ENCODE measurements around the gene DAP. TPM values are rescaled to one million over a fixed set of nuclear protein-coding genes. Genes with fewer than 3 reads are reported as not detected.
"Not testable (repeated sequence)": the region's sequence is repeated elsewhere in the genome, so short reads cannot be mapped to it uniquely, and the experiment has no call there.

The DAP gene
- polyA plus RNA-seq, 12 donors = 39.2 to 84.9 (median 52.9) TPM; not detected in 1

DNA sequence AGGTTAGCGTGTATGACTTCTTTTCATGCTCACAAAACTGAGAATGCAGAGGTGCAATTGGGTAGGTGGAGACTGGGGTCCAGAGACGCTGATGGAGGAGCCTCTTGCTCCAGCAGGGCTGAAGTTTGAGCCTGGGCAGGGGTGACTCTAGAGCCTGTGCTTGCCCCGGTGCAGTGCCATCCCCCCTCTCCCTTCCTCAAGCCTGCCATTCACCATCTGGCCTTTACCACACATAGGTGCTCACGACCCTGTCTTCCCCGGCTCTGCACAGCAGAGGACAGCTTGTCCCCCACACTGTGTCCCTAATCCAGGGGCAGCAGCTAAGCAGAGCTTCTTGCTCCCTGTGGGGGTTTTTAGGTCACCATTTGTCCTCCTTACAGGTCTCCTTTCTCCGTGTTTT lies 86.5 kb downstream of the DAP start:
- no peak for DNase-seq

DNA sequence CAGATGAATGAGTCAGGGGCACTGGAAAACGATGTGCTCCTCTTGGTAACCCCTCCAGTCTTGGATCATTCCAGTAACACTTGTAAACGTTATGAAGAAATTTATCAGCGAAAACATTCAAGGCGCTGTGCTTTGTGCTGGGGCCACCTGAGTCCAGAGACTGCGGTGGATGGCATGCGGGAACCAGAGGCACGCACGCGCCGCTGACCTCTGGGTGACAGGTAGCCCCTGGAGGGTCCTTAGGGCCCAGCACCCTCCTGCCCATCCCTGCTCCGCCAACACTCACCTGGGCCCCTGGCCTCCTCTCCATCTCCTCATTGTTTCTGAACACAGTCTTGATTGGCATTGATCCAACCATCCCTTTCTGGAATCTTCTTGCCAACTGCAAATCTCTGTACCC lies 86.9 kb downstream of the DAP start:
- DNase-seq = no peak

DNA sequence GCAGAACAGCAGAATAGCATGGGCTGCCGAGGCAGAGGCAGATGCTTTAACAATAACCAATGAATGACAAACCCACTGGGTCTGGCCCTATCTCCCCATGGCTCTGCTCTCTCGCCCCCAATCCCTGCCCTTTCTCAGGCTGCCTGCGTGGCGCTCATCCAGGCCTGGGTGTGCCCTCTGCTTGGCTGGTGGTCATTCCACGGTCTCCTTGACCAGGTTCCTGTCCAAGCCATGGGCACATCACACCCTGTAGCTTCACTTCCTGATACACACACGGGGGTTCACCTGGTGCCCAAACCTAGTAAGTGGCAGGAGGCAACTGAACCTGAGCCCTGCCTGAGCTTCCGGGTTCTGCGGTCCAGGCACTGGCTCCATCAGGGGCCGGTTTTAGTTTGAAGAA lies 87.6 kb downstream of the DAP start:
- DNase-seq = no peak

DNA sequence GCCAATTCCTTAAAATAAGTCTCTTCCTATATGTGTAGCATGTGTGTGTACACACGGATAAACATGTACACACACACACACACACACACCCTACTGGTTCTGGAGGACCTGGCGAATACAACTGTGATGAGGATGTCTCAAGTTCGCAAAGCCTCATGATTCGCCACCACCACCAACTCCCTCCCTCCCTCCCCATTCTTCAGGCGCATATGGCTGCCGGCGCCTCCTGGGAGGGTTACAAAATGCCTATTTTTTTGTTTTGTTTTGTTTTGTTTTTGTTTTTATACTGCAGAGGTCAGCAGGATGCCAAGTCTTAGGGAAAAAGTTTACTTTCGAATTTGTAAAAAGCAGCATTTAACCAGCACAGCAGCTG lies 88.0 kb downstream of the DAP start:
- no peak for DNase-seq

DNA sequence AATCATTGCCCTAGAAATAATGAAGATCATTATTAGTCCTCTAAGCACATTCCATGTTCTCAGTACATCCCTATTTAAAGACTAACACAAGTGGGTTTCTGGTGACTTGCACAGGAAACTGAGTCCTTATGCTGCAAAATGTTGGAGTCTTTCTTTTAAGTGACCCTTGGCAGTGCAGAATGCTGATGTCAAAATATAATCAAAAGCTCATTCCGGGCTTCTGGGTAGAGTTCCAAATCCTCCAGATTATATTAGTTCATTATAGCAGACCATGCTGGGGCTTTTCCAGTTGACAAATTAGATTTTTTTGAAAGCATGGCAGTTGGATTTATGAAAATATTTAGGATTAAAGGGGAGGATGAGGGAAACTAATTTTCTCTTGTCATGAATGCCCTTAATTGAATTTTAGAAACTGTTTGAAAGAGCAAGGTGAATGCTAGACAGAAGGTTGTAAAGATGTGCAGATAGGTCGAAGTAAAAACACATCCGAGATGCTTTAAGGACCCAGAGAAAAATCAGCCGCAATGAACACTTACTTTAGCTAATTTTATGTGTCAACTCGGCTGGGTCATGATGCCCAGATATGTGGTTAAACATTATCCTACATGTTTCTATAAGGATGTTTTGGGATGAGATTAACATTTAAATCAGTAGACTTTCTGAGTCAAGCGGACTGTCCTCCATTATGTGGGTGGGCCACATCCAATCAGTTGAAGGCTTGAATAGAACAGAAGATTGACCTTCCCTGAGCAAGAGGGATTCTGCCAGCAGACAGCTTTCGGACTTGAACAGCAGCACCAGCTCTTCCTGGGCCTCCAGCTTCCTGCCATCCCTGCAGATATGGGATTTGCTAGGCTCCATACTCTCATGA lies 88.7 kb downstream of the DAP start:
- DNase-seq = no peak

DNA sequence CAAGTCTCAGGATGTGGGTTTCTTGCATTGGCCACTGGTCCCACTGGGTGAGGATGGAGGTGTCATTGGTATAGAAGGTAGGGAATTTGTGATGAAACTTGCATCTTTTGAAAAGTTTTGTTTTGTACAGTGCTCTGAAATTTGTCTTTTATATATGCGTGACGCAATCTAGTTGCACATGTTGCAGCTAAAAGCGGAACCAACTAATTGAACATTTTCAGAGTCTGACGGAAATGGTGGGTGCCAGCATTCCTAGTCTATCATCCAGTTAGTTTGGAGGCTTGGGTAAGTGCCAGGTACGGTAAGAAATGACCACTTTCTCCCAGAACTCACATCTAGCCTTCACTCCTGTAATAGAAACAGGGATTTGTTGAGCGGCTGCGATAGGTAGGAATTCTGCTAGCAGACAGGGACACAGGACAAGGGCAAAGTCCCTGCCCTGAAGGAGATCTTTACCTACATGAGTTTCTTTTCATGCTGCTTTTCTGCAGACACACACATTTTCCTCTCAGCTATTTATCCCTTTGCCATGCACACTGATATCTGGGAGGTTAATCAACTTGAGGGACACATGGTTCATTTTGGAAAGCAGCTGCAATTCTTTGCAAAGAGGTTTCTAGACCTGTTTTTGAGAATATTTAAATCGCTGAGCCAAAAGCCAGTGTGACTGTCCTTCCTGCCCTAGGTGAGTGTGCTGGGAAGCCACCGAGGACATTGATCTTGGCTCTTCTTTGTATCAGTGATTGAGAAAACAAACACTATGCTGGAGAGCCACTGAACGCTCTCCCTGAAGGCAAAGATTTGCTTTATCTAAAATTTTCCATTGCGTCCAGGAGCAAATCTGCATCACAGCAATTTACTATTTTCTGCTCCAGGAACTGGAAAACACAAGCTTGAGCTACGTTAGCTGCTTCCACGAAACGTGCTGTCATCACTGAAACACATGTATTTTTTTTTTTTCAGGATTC lies 89.7 kb downstream of the DAP start:
- DNase-seq = no peak

DNA sequence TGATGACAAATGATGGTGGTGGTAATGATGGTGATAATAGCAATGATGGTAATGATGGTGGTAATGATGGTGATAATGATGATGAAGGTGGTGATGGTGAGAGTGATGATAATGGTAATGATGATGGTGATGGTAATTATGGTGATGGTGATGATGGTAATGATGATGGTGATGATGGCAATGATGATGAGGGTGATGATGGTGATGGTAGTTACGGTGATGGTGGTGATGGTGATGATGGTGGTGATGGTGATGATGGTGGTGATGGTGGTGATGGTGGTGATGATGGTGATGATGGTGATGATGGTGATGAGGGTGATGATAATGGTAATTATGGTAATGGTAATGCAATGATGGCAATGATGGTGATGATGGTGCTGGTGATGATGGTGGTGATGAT lies 91.1 kb downstream of the DAP start:
- no peak for DNase-seq

DNA sequence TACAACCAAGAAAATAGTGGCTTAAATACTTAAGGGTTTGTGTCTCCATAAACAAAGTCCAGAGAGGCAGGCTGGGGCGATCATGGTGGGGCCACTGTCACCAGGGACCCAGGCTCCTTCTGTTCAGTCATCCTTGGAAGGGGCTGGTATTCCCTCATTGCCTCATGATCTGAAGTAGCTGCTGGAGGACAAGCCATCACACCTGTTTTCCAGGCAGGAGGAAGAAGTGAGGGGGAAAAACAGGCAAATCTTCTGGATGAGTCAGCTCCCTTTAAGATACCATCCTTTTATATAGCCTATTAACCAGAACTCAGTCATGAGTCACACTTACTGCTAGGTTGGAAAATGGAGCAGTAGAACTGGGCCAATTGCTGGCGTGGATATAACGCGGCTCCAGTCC lies 92.3 kb downstream of the DAP start:
- no peak for DNase-seq

DNA sequence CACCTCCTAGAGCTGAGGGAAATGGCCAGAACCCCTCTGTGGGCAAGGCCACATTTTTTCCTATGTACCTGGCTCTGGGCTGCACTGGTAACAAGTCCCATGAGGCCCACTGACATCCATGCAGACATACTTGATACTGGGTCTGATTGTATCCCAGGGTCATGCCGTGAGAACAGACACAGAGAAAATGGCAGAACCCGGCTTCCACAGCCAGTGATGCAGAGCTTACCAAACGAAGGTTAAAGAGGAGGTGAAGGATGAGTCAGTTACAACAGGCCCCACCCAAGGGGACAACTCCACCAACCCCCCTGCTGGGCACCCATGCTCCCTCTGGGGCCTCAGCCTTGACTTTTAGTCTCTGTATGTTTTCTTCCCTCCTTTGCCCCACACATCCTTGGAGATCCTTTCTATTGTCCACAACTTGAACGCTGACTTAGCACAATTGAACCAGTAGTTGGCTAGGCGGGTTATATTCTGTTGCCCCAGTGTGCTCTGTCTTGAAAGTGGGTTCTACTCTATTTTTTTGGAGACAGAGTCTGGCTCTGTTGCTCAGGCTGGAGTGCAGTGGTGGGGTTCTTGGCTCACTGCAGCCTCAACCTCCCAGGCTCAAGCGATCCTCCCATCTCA lies 93.5 kb downstream of the DAP start:
- DNase-seq = no peak

DNA sequence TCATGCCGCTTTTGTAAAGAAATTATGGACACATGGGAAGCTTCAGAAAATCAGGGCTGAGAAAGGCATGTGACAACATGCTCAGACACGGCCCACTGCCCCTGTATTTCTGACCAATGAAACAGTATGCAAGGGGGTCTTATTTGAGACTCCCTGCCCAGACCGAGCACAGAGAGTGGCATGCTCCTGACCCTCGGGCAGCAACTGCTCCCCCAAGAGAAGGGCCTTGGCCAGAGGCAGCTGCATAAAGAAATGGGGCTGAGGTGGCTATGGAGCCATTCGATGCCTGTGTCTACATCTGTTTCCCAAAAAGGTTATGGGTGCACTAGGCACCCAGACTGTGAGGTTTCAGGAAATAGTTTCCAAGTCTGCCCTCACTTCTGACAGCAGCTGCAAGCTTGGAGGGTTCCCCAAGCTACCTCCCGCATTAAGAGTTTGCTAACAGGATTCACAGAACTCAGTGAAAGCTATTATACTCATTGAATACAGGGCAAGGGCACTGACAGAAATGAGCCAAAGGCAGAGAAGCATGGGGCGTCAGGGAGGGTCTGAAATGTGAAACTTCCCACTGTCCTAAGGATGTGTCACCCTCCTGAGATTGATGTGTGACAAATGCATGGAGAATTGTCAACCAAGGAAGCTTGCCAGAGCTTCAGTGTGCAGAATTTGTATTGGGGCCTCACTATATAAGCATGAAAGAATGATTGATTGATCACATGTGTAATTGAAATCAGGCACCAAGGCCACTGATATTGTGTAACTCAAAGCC lies 94.3 kb downstream of the DAP start:
- DNase-seq = no peak

DNA sequence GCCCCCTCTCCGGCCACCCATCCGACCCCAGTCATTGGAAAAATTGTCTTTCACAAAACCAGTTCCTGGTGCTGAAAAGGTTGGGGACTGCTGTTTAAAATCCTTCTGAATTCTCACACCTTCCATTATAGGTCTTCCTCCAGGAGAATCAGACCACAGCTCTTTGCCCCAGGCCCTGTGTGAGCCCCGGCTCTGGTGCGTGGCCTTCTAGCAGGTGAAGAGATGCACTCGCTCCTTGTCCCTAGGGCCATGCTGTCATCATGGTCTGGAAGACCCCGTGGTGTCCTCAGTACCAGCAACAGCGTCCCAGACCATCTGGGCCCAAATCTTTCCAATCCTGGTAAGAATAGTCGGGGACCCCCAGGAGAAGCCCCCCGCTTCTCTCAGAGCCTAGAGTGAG lies 95.2 kb downstream of the DAP start:
- no peak for DNase-seq

DNA sequence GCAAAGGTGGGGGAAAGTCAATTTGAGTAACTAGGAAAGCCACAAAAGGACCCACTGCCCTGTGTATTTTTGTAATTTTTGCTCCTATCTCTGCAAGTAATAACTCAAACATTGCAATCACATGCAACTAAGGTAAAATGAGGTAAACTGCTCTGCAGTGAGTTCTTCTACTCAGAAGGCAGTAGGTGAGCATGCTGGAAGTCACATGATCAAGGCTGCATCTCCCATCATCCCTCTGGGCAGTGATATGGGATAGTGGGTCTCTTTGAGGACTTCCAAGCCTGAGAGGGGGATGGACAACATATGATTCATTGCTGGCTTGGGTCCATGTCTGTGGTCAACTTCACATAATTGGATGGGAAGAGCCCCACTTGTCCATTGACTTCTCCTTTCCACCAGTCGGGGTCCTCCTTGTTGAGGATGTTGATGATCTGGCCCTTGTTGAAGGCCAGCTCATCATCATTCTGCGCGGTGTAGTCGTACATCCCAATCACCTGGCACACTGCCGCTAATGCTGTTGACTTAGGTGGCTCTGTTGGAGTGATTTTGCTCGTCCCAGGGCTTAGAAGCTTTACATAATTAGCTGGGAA lies 96.8 kb downstream of the DAP start:
- DNase-seq = not testable (repeated sequence)

DNA sequence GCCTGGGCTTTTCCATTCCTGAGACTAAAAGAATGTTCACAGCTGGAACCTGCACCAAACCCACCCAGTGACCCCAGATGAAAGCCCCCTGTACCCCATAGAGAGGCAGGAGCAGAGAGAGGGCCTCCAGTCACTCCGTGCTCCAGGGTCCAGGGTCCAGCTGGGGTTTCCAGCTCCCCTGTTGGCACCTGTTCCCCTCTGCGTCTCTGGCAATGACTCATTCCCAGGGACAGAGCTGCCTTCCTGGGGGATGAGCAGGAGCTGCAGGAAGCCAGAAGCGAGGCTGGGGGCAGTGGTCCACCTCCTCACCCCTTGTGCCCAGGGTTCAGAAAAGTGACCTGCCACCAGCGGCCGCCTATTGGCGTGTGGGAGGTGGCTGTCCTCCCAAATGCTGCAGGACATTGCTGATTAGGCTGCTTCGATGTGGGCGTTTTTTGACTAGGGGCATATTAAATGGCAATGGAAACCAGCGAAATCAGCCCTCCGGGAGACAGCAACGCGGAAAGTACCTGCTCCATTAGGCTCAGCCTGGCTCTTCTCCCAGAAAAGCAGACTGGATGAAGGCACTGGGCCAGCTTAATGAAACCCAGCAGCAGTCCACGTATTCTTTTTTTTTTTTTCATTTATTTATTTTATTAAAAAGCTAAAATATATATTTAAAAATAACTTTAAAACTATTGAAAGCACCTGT lies 97.4 kb downstream of the DAP start:
- peak; percentile 73 for DNase-seq

DNA sequence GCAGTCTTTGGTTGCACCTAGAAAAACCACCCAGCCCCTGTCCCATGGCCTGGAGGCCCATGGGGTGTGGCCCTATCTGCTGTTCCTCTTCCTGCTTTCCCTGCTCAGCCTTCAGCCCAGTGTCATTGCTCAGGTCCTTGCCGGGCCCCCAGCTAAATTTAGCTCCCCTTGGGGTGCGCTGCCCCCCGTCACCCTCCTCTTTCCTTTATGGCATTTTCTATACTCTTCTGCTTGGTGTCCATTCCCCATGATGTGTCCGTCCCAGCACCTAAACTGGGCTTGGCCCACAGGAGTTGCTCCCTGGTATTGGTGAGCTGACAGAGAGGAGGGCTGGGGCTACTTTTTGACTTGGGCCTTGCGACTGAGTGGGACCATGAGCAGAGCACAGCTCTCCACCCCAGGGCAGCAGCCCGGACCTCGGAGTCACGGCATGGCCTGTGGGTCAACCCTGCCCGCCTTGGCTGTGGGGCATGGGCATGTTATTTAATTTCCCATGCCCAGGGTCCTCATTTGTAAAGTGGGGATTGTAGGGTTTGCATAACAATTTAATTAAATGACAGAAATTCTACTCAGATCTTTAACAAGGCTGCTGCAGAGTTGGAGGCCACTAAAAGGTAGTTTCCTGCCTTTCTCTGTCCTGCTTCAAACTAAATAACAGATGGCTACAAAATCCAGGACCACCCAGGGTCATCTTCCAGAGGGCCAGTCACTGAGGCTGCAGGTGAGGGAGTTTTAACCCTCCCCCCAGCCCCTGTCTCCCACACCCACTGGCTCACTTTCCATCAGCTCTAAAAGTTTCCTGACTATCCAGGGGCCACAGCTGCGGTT lies 98.2 kb downstream of the DAP start:
- no peak for DNase-seq

DNA sequence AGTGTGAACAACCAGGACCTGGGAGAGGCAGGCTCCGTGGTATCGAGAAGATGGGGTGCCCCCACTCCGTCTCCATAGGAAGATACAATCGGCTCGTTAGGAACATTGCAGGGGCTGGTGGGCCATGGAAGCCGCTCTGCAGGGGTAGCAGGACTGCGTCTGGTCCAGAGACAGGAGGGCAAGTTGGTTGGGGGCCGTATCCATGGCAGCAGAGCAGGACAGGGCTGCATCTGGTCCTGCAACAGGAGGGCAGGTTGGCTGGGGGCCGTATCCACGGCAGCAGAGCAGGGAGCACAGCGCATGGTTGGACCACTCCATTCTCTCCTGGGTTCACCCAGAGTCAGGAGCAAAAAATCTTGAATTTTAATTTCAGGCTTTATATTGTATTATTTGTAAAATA lies 99.0 kb downstream of the DAP start:
- no peak for DNase-seq

DNA sequence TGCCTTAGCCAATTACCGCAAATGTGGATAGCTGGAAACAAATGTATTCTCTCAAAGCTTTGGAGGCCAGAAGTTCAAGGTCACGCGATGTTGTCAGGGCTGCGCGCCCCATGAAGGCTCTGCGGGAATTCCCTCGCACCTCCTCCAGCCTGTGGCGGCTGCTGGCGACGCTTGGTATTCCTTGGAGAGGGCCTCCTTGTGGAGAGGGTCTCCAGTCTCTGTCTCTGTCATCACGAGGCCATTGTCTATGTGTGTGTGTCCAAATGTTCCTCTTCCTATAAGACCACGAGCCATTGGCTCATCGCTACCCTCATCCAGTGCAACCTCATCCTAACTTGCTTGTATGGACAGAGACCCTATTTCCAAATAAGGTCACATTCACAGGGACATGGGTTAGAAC lies 99.6 kb downstream of the DAP start:
- no peak for DNase-seq

DNA sequence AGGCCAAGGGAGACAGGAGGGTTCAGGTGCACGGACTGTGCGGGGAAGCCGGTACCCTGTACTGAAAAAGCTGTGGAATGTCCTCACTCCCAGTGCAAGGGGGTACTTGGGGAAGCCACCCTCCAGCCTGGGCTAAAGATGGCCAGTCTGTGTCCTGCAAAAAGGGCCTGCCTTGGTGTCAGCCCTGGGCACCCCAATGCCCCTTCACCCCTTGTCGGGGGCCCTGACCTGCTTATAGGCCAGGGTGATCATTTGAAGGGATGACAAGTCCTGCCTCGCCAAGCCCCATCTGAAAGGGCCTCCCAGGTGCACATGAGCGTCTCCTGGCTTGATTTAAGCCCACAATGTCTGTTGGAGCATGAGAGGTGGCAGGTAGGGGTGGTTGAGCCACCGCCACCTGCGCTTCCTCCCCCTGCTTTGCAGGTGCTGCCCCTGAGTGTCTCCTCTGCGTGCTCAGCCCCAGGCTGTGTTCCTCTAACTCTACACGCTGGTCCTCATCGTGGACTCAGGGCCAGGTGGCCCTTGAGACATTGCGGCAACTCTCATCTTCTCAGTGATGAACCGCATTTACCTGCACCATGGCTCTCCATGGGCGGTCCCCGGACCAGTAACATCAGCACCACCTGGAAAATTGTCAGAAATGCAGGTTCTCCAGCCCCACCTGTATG lies 100.2 kb downstream of the DAP start:
- no peak for DNase-seq

DNA sequence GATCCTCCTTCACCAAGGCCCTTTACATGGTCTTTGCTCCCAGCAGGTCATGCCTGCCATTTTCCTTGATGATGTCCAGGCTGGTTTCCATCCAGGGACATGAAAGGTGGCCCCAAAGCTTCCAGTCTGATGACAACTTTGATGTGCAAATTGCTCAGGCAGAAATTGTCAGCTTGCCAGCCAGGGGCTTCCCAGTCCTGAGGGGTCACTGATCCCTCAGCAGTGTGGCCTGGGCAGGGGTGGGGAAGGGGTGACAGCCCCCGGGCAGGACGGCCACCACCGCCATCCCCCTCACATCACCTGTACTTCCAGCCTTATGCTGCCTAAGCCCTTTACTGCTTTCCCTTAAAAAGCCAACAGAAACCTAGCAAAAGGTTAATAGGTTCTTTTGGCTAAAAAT lies 100.9 kb downstream of the DAP start:
- DNase-seq = no peak

DNA sequence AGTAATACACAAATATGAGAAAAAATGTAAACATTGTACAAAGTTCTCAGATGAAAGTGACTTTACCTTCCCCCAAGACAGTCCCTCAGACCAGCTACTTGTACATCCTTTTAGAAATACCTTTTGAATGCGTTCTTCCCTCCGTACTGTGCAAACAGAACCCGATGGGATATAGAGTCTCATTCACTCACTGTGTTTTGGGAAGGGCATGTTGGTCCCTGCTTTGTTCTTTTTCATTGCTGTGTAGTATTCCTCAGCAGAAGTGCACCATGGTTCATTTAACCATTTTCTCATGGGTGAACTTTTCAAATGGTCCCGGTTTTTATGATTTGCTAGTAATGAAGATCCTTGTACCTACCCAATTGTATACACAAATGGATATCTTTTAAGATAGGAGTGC lies 102.8 kb downstream of the DAP start:
- DNase-seq = no peak

Data from muscle of arm (tissue), 12 donors.